HS-5 (cell line): ENCODE measurements around the gene TMEM154.

Experiments
- DNase-seq: peaks from one replicate; pipeline ENCODE4 v3.0.0-alpha.2; 2012; ENCODE audit warnings: low read depth

TMEM154 gene

DNA sequence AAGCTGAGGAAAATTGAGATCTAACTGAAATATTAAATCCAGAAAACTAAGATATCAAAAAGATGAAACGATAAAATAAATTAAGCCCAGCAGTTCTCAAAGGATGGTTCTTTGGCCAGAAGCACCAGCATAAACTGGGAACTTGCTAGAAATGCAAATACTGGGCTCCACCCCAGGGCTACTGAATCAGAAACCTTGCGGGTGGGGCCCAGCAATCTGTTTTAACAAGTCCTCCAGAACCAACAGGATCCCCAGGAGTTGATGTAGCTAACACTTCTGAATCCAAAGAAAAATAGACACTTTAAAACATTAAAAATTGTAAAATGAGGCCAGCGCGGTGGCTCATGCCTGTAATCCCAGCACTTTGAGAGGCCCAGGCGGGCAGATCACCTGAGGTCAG is 14.1 kb upstream of the TMEM154 start:
- DNase-seq = no peak

DNA sequence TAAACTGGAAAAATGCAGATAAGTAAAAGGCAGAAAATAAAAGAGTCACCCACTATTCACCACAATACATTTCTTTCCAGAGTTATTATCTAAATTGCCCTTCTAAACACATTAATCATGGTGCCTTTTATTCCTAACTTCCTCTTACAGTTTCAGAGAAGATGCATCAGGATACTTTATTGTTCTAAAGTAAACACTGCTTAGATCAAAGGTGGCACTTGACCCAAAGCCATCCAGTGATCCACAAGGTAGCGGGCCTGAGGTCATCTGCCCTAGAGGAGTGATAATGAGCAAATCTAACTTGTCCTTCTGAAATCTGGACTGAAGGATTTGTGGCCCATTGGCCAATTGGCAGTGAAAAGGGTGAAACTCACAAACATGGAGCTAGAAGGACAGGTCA is 12.0 kb upstream of the TMEM154 start:
- no peak for DNase-seq

- DNase-seq = no peak
Observed at GRCh38 chr4:152690706-152691651, 11.2 kb upstream of the TMEM154 start.

GRCh38 chr4:152689615-152690501 is 10.1 kb upstream of the TMEM154 start:
- DNase-seq = no peak

- DNase-seq = no peak
Observed at GRCh38 chr4:152687974-152688599, 8.3 kb upstream of the TMEM154 start.

DNA sequence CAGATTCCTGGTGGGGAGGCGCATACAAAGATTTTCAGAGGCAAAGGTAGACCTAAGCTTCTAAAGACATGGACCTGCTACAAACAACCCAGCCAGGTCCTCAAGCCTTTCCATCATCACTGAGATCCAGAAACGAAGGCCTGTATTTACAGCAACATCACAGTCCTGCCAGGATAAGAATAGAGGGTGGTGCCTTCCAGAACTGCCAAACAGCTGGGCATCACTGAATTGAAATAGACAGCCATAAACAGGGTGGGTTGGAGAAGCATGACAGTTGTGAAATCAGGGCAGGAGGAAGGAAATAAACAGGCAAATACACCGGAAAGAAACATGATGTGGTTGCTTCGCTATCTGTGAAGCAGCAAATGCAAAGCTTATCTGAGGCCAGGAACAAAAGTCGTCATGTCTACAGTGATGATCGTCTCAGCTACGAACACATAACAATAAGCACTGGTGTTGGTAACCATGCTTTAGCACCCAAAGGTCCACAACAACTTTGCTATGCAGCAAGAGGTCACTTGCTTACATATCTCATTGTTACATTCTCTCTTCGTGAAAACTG is 6.7 kb upstream of the TMEM154 start:
- DNase-seq = no peak

DNA sequence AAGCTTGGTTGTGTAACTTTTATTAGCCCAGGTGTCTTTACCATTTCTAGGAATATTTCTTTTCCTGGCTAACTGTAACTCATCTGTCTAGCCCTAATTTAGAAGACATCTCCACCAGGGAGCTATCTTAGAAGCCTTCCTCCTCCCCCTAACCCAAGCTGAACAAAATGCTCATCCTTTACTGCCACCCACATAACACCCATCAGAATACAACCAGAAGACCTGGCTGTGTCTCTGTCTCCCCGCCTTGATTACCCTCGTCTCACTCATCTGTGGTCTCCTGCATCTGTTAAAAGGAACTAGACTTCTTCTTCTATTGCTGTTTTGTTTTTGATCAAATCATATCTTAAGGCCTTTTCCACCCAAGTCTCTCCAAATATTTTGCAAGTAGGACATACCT is 4.8 kb upstream of the TMEM154 start:
- DNase-seq = no peak

DNA sequence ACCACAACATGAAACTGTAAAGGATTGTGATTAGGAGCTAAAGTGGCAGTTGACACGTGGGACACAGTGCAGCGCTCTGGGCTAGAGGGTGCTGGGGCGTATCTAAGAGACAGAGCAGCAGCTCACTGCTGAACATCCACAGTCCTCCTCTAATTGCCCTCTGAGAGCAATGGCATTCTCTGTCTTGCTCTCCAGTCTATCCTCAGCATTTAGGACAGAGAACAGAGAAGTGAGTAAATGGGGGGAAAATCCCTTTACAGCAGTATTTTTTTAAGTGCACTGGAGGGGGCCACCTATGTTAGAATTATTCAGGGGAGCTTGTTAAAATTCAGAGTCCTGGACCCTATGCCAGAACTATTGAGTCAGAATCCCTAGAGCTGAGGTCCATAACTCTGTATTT is 4.2 kb upstream of the TMEM154 start:
- no peak for DNase-seq

DNA sequence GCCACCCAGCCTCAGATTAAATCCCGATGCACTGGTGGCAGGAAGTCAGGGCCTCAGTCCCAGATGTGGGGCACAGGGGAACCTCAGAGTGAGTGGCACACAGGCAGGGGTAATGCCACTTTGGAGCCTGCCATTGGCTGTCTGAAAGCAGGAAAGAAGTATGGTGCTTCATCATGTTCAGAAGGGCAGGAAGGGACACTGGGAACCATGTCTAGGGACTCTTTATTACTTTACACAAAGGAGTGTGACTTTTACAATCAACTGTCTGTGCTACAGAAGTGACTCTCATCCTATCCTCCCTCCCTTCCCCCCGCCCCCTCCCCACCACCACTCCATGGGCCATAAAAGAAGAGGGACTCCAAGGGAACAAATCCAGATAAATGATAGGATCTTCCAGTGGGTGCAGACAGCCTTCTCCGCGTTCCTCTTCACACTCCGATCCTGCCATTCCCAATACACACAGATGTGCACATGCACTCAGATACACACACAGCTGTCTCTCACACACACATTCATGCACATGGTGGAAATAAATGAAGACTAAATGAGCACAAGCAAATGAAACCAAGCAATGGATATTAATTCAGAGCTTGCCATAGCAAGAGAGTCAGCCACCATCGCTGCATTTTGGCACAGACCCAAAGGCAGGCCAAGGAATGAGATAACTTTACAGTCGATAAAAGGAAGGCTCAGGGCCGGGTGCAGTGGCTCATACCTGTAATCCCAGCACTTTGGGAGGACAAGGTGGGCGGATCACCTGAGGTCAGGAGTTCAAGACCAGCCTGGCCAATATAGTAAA is 2.5 kb upstream of the TMEM154 start:
- no peak for DNase-seq

DNA sequence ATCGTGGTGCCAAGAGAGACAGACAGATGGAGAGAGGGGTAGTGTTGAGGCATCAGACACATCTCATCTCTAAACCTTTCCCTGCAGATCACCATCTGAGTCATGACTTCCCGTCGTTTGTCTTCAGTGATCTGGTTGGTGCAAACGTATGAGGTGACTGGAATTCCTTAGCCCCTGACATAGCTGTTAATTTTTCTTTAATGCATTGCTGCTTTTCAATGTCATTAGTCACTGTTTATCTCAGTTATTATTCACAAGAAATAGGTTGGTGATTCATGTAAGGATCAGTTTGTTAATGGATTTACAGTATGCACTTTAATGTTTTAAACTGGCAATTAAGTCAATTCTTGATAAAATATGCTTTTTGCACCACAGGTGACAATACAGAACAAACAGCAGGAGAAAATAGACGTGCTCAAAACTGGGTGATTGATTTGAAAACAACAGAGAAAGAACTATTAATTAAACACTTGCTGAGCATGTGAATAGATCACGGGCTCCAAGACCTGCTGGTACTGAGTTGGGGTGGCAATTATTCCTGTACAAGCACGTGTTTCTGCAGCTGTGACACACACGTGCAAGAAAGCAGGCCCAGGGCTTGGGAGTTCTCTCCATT is 1.3 kb upstream of the TMEM154 start:
- peak; percentile 79 for DNase-seq

DNA sequence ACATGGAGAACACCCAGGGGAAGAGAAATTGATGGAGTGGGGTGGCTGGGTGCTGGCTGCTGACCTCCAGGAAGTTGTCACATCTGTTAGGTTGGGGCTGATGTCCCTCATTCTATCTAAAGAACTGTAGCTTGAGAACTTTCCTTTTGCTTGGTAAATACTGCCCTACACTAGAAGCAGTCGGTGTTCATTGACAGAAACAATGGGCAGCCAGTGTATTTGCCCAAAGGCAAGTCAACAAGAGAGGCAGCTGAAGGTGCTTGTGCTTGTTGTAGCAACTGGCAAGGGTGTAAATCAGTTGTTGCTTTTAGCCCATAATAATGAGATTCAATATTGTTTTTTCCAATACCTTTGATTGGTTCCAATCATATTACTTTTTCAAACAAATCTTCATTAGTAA is 956 bp downstream of the TMEM154 start:
- DNase-seq = no peak

DNA sequence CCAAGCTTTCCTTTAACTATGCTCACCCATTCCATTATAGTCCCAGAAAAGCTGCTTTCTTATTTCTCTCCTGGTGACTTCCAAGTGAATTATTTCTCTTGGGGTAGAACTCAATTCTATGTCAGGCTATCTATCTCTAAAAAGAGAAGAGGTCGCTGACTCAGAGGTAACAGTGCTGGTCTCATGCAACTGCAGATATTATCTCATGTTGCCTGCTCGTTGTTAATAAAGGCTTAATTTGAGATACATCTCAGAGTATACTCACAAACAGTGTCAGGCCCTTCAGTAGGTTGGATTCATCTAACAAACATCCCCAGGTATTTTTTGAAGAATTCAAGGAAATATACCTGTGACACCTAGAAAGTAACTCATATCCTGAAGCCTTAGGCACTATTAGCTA is 2.7 kb downstream of the TMEM154 start:
- DNase-seq = no peak

DNA sequence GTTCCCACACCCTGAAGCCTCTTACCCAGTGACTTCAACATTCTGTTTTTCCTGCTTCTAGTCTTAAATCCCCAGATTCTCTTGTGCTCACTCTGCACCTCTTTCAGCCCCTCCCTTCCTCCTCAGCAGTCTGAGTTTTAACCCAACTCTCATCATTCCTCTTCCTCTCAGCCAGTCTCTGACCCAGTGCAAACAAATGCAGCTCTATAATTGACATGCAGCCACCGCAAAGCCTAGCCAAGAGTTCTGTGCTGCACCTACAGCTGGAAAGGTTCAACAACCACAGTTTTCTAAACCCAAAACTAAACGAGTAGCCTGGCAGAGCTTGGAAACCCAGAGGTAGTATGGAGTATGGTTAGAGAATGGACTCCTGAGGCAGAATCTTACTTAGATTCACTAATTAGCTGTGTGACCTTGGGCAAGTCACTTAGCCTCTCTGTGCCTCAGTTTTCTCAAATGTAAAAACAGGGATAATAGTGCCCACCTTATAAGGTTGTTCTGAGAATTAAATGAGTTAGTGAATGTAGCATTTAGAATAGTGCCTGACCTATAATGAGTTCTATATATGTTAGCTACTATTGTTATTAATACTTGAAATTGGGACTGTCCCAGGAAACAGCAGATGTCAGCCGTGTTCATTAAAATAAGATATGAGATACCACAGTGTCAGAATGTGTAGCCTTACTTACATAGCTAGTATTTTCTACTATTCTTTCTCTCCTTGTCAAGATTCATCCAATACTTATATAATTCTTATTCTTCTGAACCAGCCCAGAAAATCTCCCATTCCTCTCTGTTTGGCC is 3.5 kb downstream of the TMEM154 start:
- DNase-seq = no peak

- DNase-seq = no peak
Observed at GRCh38 chr4:152674359-152674758, 5.4 kb downstream of the TMEM154 start.

- no peak for DNase-seq
Observed at GRCh38 chr4:152673489-152673888, 6.3 kb downstream of the TMEM154 start.

DNA sequence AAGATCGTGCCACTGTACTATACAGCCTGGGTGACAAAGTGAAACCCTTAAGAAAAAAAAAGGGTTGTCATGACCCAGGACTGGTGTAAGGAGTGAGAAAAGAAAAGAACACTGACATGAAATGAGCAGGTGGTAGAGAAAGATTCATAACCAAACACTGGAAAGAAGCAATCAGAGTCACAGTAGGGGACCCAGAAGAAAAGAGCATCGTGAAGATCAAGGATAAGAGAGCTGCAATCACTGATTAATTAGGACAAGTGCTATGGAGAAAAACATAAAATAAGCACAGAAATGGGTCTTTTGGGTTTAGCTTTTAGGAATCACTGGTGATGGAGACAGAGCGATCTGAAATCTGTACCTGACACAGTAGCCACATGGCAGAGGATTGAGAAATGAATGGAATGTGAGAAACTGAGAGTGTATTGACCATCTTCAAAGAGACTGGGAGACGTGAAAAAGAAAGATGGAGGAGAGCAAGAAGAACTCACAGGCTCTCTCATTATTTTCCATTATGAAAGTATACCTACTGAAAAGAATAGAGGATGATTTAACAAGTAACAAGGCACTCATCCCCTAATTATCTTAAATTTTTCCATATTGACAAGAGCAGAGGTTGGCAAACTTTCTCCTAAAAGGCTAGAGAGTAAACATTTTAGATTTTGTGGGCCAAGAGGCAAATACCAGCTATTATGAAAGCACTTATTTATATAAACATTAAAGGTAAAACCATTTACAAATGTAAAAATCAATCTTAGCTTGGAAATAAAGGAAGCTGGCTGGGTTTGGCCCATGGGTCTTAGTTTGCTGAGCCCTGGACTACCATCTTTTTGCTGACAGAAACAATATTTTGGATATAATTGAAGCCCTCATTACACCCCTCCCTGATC is 7.3 kb downstream of the TMEM154 start:
- DNase-seq = no peak

- DNase-seq = no peak
Observed at GRCh38 chr4:152668338-152668964, 11.3 kb downstream of the TMEM154 start.

DNA sequence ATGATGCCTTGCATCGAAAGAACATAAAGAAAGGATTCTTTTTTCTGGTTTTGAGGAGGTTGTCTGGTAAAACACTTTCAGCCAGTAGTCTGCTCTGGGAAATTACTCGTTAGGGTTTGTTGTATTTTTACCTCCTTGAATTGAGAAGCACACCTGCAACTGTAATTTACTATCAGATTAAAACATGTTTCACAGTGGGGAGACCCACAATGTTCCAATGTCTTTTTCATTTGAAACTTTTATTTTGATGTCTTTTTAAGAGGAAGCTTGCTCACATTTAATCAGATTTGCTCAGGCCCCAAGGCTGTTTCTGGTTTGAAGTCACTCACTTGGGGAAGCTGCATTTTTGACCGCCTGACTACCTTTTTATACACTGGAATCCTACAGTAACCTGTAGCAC is 12.0 kb downstream of the TMEM154 start:
- DNase-seq = no peak

- DNase-seq = no peak
Observed at GRCh38 chr4:152666946-152667345, 12.9 kb downstream of the TMEM154 start.
